Measurements from ENCODE around the gene CFAP221.

- no peak for TF ChIP-seq POLR2AphosphoS5 (IDR thresholded peaks at IDR 0.05)
- TF ChIP-seq CTCF (IDR thresholded peaks at IDR 0.05): no peak
These were observed 113.4 kb downstream of the CFAP221 start for GRCh38 chr2:119657466-119658145.

All from gastroesophageal sphincter (tissue), 3 donors.